NCI-H345 (cell line): ENCODE data around the gene CAPS2.
"Not testable (repeated sequence)": the region's sequence is repeated elsewhere in the genome, so short reads cannot be mapped to it uniquely, and the experiment has no call there.

Experiments
- DNase-seq: peaks from one replicate; lab custom pipeline; 2025; lab: John Stamatoyannopoulos, UW

The CAPS2 gene

GRCh38 chr12:75329918-75330826 lies at the start of gene CAPS2:
Gene CAPS2 (minus strand): TSS chr12:75330324. CDS start chr12:75326498, 3,826 bp downstream.
- DNase-seq: peak; percentile 81

- no peak for DNase-seq
Measured at GRCh38 chr12:75378354-75378753, 48.2 kb upstream of the CAPS2 start.

- no peak for DNase-seq
Measured at GRCh38 chr12:75374971-75375370, 44.8 kb upstream of the CAPS2 start.

- no peak for DNase-seq
Measured at GRCh38 chr12:75366629-75367028, 36.5 kb upstream of the CAPS2 start.

GRCh38 chr12:75364919-75365318 lies 34.8 kb upstream of the CAPS2 start:
- no peak for DNase-seq

- no peak for DNase-seq
Measured at GRCh38 chr12:75361408-75361807, 31.3 kb upstream of the CAPS2 start.

GRCh38 chr12:75360920-75361319 lies 30.8 kb upstream of the CAPS2 start:
- DNase-seq: no peak

GRCh38 chr12:75354011-75354410 lies 23.9 kb upstream of the CAPS2 start:
- no peak for DNase-seq

- no peak for DNase-seq
Measured at GRCh38 chr12:75350413-75350812, 20.3 kb upstream of the CAPS2 start.

GRCh38 chr12:75349946-75350345 lies 19.8 kb upstream of the CAPS2 start:
- DNase-seq: no peak

GRCh38 chr12:75346215-75346614 lies 16.1 kb upstream of the CAPS2 start:
- not testable (repeated sequence) for DNase-seq

- DNase-seq: no peak
Measured at GRCh38 chr12:75345531-75345930, 15.4 kb upstream of the CAPS2 start.

- no peak for DNase-seq
Measured at GRCh38 chr12:75341873-75342272, 11.7 kb upstream of the CAPS2 start.

- DNase-seq: no peak
Measured at GRCh38 chr12:75337905-75338304, 7.8 kb upstream of the CAPS2 start.

GRCh38 chr12:75334384-75335030 lies 4.4 kb upstream of the CAPS2 start, which contains the start of gene GLIPR1L1:
Gene GLIPR1L1 (plus strand): TSS chr12:75334670. CDS start chr12:75334729, 59 bp downstream.
- peak; percentile 32 for DNase-seq

- no peak for DNase-seq
Measured at GRCh38 chr12:75327642-75328041, 2.5 kb downstream of the CAPS2 start.

GRCh38 chr12:75323663-75324062 lies 6.5 kb downstream of the CAPS2 start:
- no peak for DNase-seq

GRCh38 chr12:75322464-75322863 lies 7.7 kb downstream of the CAPS2 start:
- DNase-seq: no peak

- no peak for DNase-seq
Measured at GRCh38 chr12:75317784-75318183, 12.3 kb downstream of the CAPS2 start.

GRCh38 chr12:75315518-75315917 lies 14.6 kb downstream of the CAPS2 start:
- no peak for DNase-seq

- DNase-seq: no peak
Measured at GRCh38 chr12:75311369-75311768, 18.8 kb downstream of the CAPS2 start.

GRCh38 chr12:75308279-75308678 lies 21.8 kb downstream of the CAPS2 start:
- DNase-seq: no peak
